Omental fat pad (tissue), 4 donors: ENCODE results near the gene RP9. TPM values are rescaled to one million over a fixed set of nuclear protein-coding genes. Genes with fewer than 3 reads are reported as not detected.

Experiments
- ATAC-seq: fragments of 150-250 bp; one replicate; pipeline ENCODE4 v1.9.1; 2016; ENCODE audit warnings: mild to moderate bottlenecking, moderate library complexity; ENCODE audit not compliant: low FRiP score
- DNase-seq: peaks from one replicate; pipeline ENCODE4 v3.0.0-alpha.2; 2019; ENCODE audit warnings: low spot score
- CTCF ChIP-seq, 3 donors: fragments of 450-650 bp; IDR thresholded peaks; one replicate each; pipeline ENCODE4 v1.5.1; 2016 to 2017; ENCODE audit warnings: antibody characterized with exemption in 3 of 3, mild to moderate bottlenecking in 3 of 3, moderate library complexity in 2 of 3
- total RNA-seq, 4 donors: library from RNA; depleted of rRNA; stranded (reverse); fragments of >200 nt; gene quantifications; one replicate each; pipeline ENCODE4 v1.1.0, GENCODE V29; 2016

The RP9 gene
- total RNA-seq, 4 donors from 2014 or later, result 6.8 to 17.7 (median 9.9) TPM

DNA sequence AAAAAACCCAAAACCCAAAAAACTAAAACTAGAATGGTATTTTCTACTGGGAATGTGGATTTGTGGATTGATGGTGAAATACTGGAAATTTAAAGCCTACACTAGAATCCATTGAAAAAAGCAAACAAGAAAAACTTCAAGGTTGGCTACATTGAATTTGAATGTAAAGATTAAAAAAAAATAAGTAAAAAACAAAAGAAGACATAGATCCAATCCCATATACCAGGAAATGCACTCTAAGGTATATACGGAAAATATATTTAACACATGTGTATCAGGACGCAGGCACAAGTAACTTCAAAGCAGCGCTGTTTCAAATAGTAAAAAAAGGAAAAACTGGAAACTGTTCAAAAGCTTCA, 19.4 kb upstream of the RP9 start:
- TF ChIP-seq CTCF (IDR thresholded peaks at IDR 0.05), result no peak
- no peak for ATAC-seq

GRCh38 chr7:33127085-33127484, 17.9 kb upstream of the RP9 start:
- DNase-seq (no peak), ATAC-seq (no peak)
- no peak for TF ChIP-seq CTCF (IDR thresholded peaks at IDR 0.05)

More for the DNA sequence above, 19.4 kb upstream of the RP9 start:
- no peak for DNase-seq

GRCh38 chr7:33118383-33118782, 9.2 kb upstream of the RP9 start:
- ATAC-seq (no peak), DNase-seq (no peak)
- no peak for TF ChIP-seq CTCF (IDR thresholded peaks at IDR 0.05)

GRCh38 chr7:33114976-33115375, 5.8 kb upstream of the RP9 start:
- DNase-seq (no peak), ATAC-seq (no peak)
- no peak for TF ChIP-seq CTCF (IDR thresholded peaks at IDR 0.05)

GRCh38 chr7:33111614-33112013, 2.4 kb upstream of the RP9 start:
- no peak for ATAC-seq
- DNase-seq, result no peak
- TF ChIP-seq CTCF (IDR thresholded peaks at IDR 0.05), result no peak

- DNase-seq (no peak), ATAC-seq (no peak)
- TF ChIP-seq CTCF (IDR thresholded peaks at IDR 0.05), result no peak
Observed at GRCh38 chr7:33109758-33110238, 594 bp upstream of the RP9 start.

DNA sequence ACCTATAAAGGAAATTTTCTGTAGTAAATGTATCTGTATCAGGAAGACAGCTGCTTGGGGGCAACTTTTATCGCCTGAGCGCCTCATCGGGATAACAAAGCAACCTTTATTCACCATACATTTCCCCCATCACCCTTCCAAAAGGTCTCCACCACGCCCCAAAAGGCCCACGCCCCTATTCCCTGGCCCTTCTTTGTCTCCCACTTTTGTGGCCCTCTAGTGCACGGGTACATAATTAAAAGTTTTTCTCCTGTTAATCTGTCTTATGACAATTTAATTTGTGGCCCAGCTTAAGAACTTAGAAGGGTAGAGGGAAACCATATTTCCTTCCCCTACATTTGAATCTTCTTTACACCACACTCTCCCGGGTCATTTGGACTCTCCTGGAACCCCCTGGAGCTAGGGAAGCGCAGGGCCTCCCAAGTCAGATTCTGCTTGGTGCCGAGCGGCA, 625 bp downstream of the RP9 start:
- no peak for TF ChIP-seq CTCF (IDR thresholded peaks at IDR 0.05)
- DNase-seq (no peak), ATAC-seq (no peak)
